HepG2 (cell line): ENCODE measurements around the gene DUS1L. TPM values are rescaled to one million over a fixed set of nuclear protein-coding genes. Genes with fewer than 3 reads are reported as not detected.

Experiments
- ATAC-seq: fragments of 200-7000 bp; cut with Tn5 transposase; 3 replicates; pipeline ENCODE4 v1.9.1; 2020; ENCODE audit warnings: mild to moderate bottlenecking, moderate library complexity
- BruUV-seq: library from RNA; stranded (reverse); fragments of 400-500 nt; replicated peaks from 2 replicates; lab custom pipeline; 2021; lab: Mats Ljungman, UMichigan
- CTCF ChIA-PET: fragments of 300-600 bp; formaldehyde crosslinking; extraction: SDS; loops from one replicate; lab custom pipeline; 2021; ENCODE audit warnings: low total read pairs, inconsistent platforms, low intra/inter-chr PET ratio; lab: Yijun Ruan, JAX
- POLR2A ChIA-PET: fragments of 350-600 bp; sonication (Branson Sonifier 250); formaldehyde crosslinking; loops from one replicate; lab custom pipeline; 2020; ENCODE audit warnings: antibody characterized with exemption, inconsistent platforms; lab: Yijun Ruan, JAX
- DNase-seq: peaks from one replicate; pipeline ENCODE4 v3.0.0-alpha.2; 2015; ENCODE audit warnings: low spot score
- FAIRE-seq: peaks from 3 replicates; lab custom pipeline; 2011; peaks lifted over from hg19 to GRCh38; lab: Jason Lieb, UNC
- H2AFZ ChIP-seq: one replicate; pipeline ENCODE4 v1.6.1; 2011; ENCODE audit warnings: low read length, inconsistent platforms
- H3K27ac ChIP-seq: fragments of 300-600 bp; 3 replicates; pipeline ENCODE4 v1.8.0; 2011; ENCODE audit warnings: mixed run types, mild to moderate bottlenecking, mixed read lengths, low read length, inconsistent platforms; ENCODE audit not compliant: insufficient read depth; ENCODE audit errors: extremely low read length
- H3K27me3 ChIP-seq, 2 experiments: fragments of 200-600 bp in 1 of 2; 2 replicates in 1 of 2; 3 replicates in 1 of 2; pipeline versions ENCODE4 v1.6.0 to v1.8.0; 2011; ENCODE audit warnings: low read length in 2 of 2, mild to moderate bottlenecking in 2 of 2, moderate library complexity in 2 of 2, inconsistent platforms in 1 of 2; ENCODE audit not compliant: insufficient read depth in 2 of 2, control insufficient read depth in 1 of 2
- H3K36me3 ChIP-seq, 2 experiments: fragments of 200-600 bp in 1 of 2; replicated peaks in 1 of 2; 2 replicates in 1 of 2; 3 replicates in 1 of 2; pipeline versions ENCODE4 v1.5.1 to v1.8.0; 2011; ENCODE audit warnings: low read length in 2 of 2, inconsistent platforms in 1 of 2; ENCODE audit not compliant: insufficient read depth in 2 of 2, control insufficient read depth in 1 of 2
- H3K4me1 ChIP-seq: 2 replicates; pipeline ENCODE4 v1.5.1; 2012; ENCODE audit warnings: low read length, inconsistent platforms; ENCODE audit not compliant: insufficient read depth
- H3K4me2 ChIP-seq: 2 replicates; pipeline ENCODE4 v1.6.0; 2011; ENCODE audit warnings: low read depth, low read length, inconsistent platforms
- H3K4me3 ChIP-seq, 3 experiments: fragments of 200-600 bp in 1 of 3; sonication (generic), shearing (Covaris generic) in 1 of 3; replicated peaks in 1 of 3; 2 replicates each; pipeline ENCODE4 v1.5.1; 2011 to 2016; ENCODE audit warnings: low read length in 3 of 3, inconsistent platforms in 2 of 3, low read depth in 2 of 3, mild to moderate bottlenecking in 2 of 3, control low read depth in 1 of 3, mixed read lengths in 1 of 3; ENCODE audit not compliant: insufficient read depth in 1 of 3
- H3K79me2 ChIP-seq: one replicate; pipeline ENCODE4 v1.6.1; 2011; ENCODE audit warnings: low read length, inconsistent platforms; ENCODE audit not compliant: insufficient read depth
- H3K9ac ChIP-seq: 2 replicates; pipeline ENCODE4 v1.6.0; 2011; ENCODE audit warnings: mild to moderate bottlenecking, low read depth, low read length, inconsistent platforms; ENCODE audit not compliant: insufficient read depth
- H3K9me3 ChIP-seq: 2 replicates; pipeline ENCODE4 v1.5.1; 2012; ENCODE audit warnings: mild to moderate bottlenecking, low read length
- H4K20me1 ChIP-seq: 2 replicates; pipeline ENCODE4 v1.6.0; 2011; ENCODE audit warnings: inconsistent platforms, mild to moderate bottlenecking, low read length, moderate library complexity; ENCODE audit not compliant: insufficient read depth
- AGO2 ChIP-seq: fragments of 200-400 bp; formaldehyde crosslinking; optimal IDR thresholded peaks from 2 replicates; pipeline ENCODE3; 2017; ENCODE audit warnings: mild to moderate bottlenecking, low read depth, low read length, moderate library complexity
- AHR ChIP-seq: IDR thresholded peaks from 2 replicates; pipeline ENCODE4 v1.6.1; 2018; ENCODE audit warnings: missing genetic modification reagents, missing compliant biosample characterization
- BCL3 ChIP-seq: sonication (generic); formaldehyde crosslinking; IDR thresholded peaks from 2 replicates; pipeline ENCODE4 v1.5.1; 2020; ENCODE audit warnings: mild to moderate bottlenecking, missing genetic modification reagents, moderate library complexity
- BRD4 ChIP-seq: sonication (generic); formaldehyde crosslinking; IDR thresholded peaks from 2 replicates; pipeline ENCODE4 v1.4.0; 2020; ENCODE audit warnings: missing genetic modification reagents
- LRRFIP1 ChIP-seq: sonication (generic); formaldehyde crosslinking; conservative IDR thresholded peaks from 2 replicates; pipeline ENCODE4 v1.4.0; 2020; ENCODE audit warnings: missing genetic modification reagents
- NR0B2 ChIP-seq: sonication (generic); formaldehyde crosslinking; IDR thresholded peaks from 2 replicates; pipeline ENCODE4 v1.4.0; 2020; ENCODE audit warnings: mild to moderate bottlenecking, missing genetic modification reagents
- TERF1 ChIP-seq: sonication (generic); formaldehyde crosslinking; IDR thresholded peaks from 2 replicates; pipeline ENCODE4 v1.8.0; 2022; ENCODE audit warnings: mild to moderate bottlenecking, missing genetic modification reagents, moderate library complexity
- ZBTB4 ChIP-seq: sonication (generic); formaldehyde crosslinking; IDR thresholded peaks from 2 replicates; pipeline ENCODE4 v1.4.0; 2020; ENCODE audit warnings: missing genetic modification reagents, mild to moderate bottlenecking, borderline replicate concordance
- ZC3H13 ChIP-seq: sonication (generic); formaldehyde crosslinking; IDR thresholded peaks from 2 replicates; pipeline ENCODE4 v1.8.1; 2023; ENCODE audit warnings: mild to moderate bottlenecking, missing genetic modification reagents, moderate library complexity
- ZNF143 ChIP-seq: sonication (generic); formaldehyde crosslinking; IDR thresholded peaks from 2 replicates; pipeline ENCODE4 v1.4.0; 2020; ENCODE audit warnings: missing genetic modification reagents
- ZNF275 ChIP-seq: sonication (generic); formaldehyde crosslinking; IDR thresholded peaks from 2 replicates; pipeline ENCODE4 v1.8.0; 2022; ENCODE audit warnings: missing genetic modification reagents, mild to moderate bottlenecking, inconsistent platforms, borderline replicate concordance
- WGBS: methylation state at CpG from one replicate; pipeline ENCODE4 v1.1.6; 2017; ENCODE audit warnings: low lambda C conversion rate; 5-methylcytosine and 5-hydroxymethylcytosine counted together
- in situ Hi-C: cut with HindIII; loops from 2 replicates; pipeline ENCODE4 v1.10.0; 2017; ENCODE audit warnings: low pct_unique_long_range_greater_than_20kb; ENCODE audit not compliant: extremely low pct_ligation_motif_present
- intact Hi-C: fragments of 100-400 bp; cut with micrococcal nuclease; formaldehyde crosslinking; loops from one replicate; pipeline ENCODE4 v1.10.0; 2022; ENCODE audit not compliant: unreplicated experiment
- polyA plus RNA-seq, 8 experiments: library from polyadenylated mRNA; depleted of rRNA in 3 of 8; stranded (reverse) in 7 of 8; unstranded in 1 of 8; fragments of >200 nt; fragmentation: Illumina TruSeq in 4 of 8; extraction: Trizol in 4 of 8; gene quantifications; 2 replicates each; pipeline versions ENCODE4 v1.2.1 to v1.2.3, GENCODE V29; 2011 to 2016; ENCODE audit warnings: low read depth in 4 of 8, missing spikeins in 1 of 8, mixed read lengths in 1 of 8; ENCODE audit not compliant: insufficient read depth in 1 of 8
- total RNA-seq, 5 experiments: library from RNA; depleted of rRNA; stranded (reverse); fragments of >200 nt; fragmentation: Illumina TruSeq; extraction: Trizol; gene quantifications; 2 replicates each; pipeline ENCODE4 v1.2.3, GENCODE V29; 2016; ENCODE audit warnings: low read depth in 1 of 5

Gene DUS1L
- total and polyA plus RNA-seq, 2 of the 13 experiments (the other 11 are each of a cell fraction or from before 2014, with no cell fraction given) = 81.0 to 109 TPM

- peaks cover 54% of the 10 kb centered on the region for H3K4me1 ChIP-seq
- H3K79me2 ChIP-seq = peaks cover 13% of the 10 kb centered on the region
- ATAC-seq (no peak), DNase-seq (no peak), FAIRE-seq (no peak)
- H3K4me3 ChIP-seq = peak overlapping the region; percentile 87 to 98 (median 93)
- H4K20me1 ChIP-seq = peaks cover 20% of the 10 kb centered on the region
- no peaks in the 10 kb centered on the region for H3K27me3 ChIP-seq
- no peaks in the 10 kb centered on the region for H3K9me3 ChIP-seq
- intact Hi-C loops (loop anchor here (2.0 to 5.0 kb wide), 2 partner anchors 67 to 116 kb away; no protein-coding TSS in a partner anchor), in situ Hi-C loops (loop anchor here (5.0 kb wide), 1 partner anchor 121 kb away; no protein-coding TSS in a partner anchor)
- TSS peak; percentile 72 for BruUV-seq
- ChIA-PET POLR2A (interaction anchor here (0.9 to 6.2 kb wide), 9 partner anchors 13 to 206 kb away, joined by 3 to 112 read pairs (median 20); partner anchors contain the start of genes CENPX, FASN and LRRC45), CTCF (interaction anchor here (1.8 kb wide), 1 partner anchor 77 kb away, joined by 7 read pairs; no protein-coding TSS in a partner anchor)
- WGBS = 97% methylated on average over 8 of the region's 20 CpGs
- H3K27ac ChIP-seq = peak overlapping the region; percentile 91
- H2AFZ ChIP-seq = no peak overlapping the region
- H3K36me3 ChIP-seq = peaks cover 5 to 12% of the 10 kb centered on the region in 2 experiments
- peak overlapping the region; percentile 91 for H3K9ac ChIP-seq
- H3K4me2 ChIP-seq = peak overlapping the region; percentile 95
- TF ChIP-seq ZNF143 (CRISPR knock-in tag) = peak; percentile 8; the same call in 1 of the 2 replicates
- 0 out of 2 replicates have a peak, but pooled peaks have one; percentile 40 for TF ChIP-seq BRD4 (CRISPR knock-in tag)
- no peak for TF ChIP-seq LRRFIP1
- no peak for TF ChIP-seq AHR (CRISPR knock-in tag)
- TF ChIP-seq ZNF275 (CRISPR knock-in tag) = no peak
- TF ChIP-seq TERF1 (CRISPR knock-in tag) = no peak
- peak; percentile 43; the same call in 1 of the 2 replicates for TF ChIP-seq ZC3H13
- peak; percentile 82 for TF ChIP-seq AGO2
- TF ChIP-seq NR0B2 (CRISPR knock-in tag) = no peak
- TF ChIP-seq ZBTB4 (CRISPR knock-in tag) = 0 out of 2 replicates have a peak, but pooled peaks have one; percentile 8
- TF ChIP-seq BCL3 (CRISPR knock-in tag) = 0 out of 2 replicates have a peak, but pooled peaks have one; percentile 3
Measured at GRCh38 chr17:82035956-82036633, 29.5 kb downstream of the DUS1L start.
